ENCODE measurements around the gene ZDHHC11B.
"Not testable (repeated sequence)": the region's sequence is repeated elsewhere in the genome, so short reads cannot be mapped to it uniquely, and the experiment has no call there.

DNA sequence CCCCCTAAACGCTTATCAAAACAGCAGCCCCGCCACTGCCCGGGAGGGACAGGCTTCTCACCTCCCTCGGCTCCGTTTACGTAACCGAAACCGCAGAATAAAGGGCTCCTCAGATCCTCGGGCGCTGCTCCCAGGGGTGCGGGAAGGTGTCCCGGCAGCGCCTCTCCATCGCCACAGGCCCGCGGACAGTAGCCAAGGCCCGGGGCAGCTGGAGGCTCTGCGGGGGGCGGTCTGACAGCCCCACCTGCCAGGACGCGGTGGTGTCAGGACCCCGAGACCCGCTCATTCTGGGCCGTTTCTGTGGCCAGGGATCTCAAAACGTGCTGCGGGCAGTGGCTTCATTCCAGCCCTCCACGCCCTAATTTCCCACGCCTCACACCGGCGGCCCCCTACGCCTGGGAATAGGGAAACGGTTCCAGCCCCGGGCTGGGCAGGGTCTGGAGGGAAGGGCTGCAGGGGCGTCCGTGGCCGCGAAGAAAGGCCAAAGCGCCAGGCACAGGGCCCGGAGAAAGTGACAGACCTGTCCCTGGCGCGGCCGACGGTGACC, 575 bp downstream of the ZDHHC11B start:
- TF ChIP-seq, protein P1, sequence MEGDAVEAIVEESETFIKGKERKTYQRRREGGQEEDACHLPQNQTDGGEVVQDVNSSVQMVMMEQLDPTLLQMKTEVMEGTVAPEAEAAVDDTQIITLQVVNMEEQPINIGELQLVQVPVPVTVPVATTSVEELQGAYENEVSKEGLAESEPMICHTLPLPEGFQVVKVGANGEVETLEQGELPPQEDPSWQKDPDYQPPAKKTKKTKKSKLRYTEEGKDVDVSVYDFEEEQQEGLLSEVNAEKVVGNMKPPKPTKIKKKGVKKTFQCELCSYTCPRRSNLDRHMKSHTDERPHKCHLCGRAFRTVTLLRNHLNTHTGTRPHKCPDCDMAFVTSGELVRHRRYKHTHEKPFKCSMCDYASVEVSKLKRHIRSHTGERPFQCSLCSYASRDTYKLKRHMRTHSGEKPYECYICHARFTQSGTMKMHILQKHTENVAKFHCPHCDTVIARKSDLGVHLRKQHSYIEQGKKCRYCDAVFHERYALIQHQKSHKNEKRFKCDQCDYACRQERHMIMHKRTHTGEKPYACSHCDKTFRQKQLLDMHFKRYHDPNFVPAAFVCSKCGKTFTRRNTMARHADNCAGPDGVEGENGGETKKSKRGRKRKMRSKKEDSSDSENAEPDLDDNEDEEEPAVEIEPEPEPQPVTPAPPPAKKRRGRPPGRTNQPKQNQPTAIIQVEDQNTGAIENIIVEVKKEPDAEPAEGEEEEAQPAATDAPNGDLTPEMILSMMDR (IDR thresholded peaks at IDR 0.05): not testable (repeated sequence)
- not testable (repeated sequence) for TF ChIP-seq POLR2A (IDR thresholded peaks at IDR 0.05)
